K562 (cell line): ENCODE measurements around the gene SYNGR3. TPM values are rescaled to one million over a fixed set of nuclear protein-coding genes. Genes with fewer than 3 reads are reported as not detected.

ENCODE experiments used
- ATF7 ChIP-seq: fragments of 450-650 bp; IDR thresholded peaks from 2 replicates; pipeline ENCODE4 v1.7.1; 2014; ENCODE audit warnings: mild to moderate bottlenecking, moderate library complexity
- E2F5 ChIP-seq: sonication (generic); formaldehyde crosslinking; IDR thresholded peaks from 2 replicates; pipeline ENCODE4 v1.8.0; 2022; ENCODE audit warnings: mild to moderate bottlenecking, missing genetic modification reagents
- ETV6 ChIP-seq, 3 experiments: fragments of 150-350 bp in 1 of 3; sonication (generic) in 1 of 3; formaldehyde crosslinking in 1 of 3; IDR thresholded peaks; 2 replicates each; pipeline versions ENCODE4 v1.6.1 to v1.8.0; 2014 to 2022; ENCODE audit warnings: borderline replicate concordance in 2 of 3, low read depth in 2 of 3, antibody characterized with exemption in 1 of 3, low read length in 1 of 3, mild to moderate bottlenecking in 1 of 3, missing genetic modification reagents in 1 of 3
- FOXK1 ChIP-seq: sonication (generic); formaldehyde crosslinking; IDR thresholded peaks from 2 replicates; pipeline ENCODE4 v1.8.0; 2022; ENCODE audit warnings: missing genetic modification reagents, mild to moderate bottlenecking, borderline replicate concordance
- MEF2D ChIP-seq: conservative IDR thresholded peaks from 2 replicates; pipeline ENCODE4 v1.6.1; 2016; ENCODE audit warnings: low read depth, missing genetic modification characterization, missing compliant biosample characterization
- PHF20 ChIP-seq: fragments of 450-650 bp; IDR thresholded peaks from 2 replicates; pipeline ENCODE4 v1.6.1; 2018; ENCODE audit not compliant: partially characterized antibody
- PML ChIP-seq: IDR thresholded peaks from 2 replicates; pipeline ENCODE4 v1.6.1; 2012; ENCODE audit warnings: low read length, inconsistent platforms
- RBM25 ChIP-seq: fragments of 200-400 bp; formaldehyde crosslinking; IDR thresholded peaks from 2 replicates; pipeline ENCODE4 v1.6.1; 2018; ENCODE audit warnings: low read length, low read depth, moderate library complexity; ENCODE audit not compliant: severe bottlenecking
- TAF7 ChIP-seq: fragments of 450-650 bp; IDR thresholded peaks from 2 replicates; pipeline ENCODE4 v1.6.1; 2016; ENCODE audit warnings: missing genetic modification characterization, missing compliant biosample characterization
- ZEB2 ChIP-seq: fragments of 450-650 bp; IDR thresholded peaks from 2 replicates; pipeline ENCODE4 v1.6.1; 2016
- ZFP30 ChIP-seq: fragments of 250-450 bp; sonication (Bioruptor Pico); IDR thresholded peaks from 2 replicates; pipeline ENCODE4 v1.8.0; 2022; ENCODE audit warnings: moderate library complexity, mild to moderate bottlenecking, inconsistent platforms, borderline replicate concordance
- ZNF644 ChIP-seq: fragments of 200-800 bp; sonication (Bioruptor generic); IDR thresholded peaks from 2 replicates; pipeline ENCODE4 v1.6.1; 2016; ENCODE audit warnings: low read depth, missing genetic modification characterization, missing compliant biosample characterization
- ZNF79 ChIP-seq: fragments of 250-450 bp; sonication (Bioruptor Pico); IDR thresholded peaks from 2 replicates; pipeline ENCODE4 v1.4.0; 2020; ENCODE audit warnings: low read depth, mild to moderate bottlenecking, moderate library complexity
- polyA plus RNA-seq, 8 experiments: library from polyadenylated mRNA; depleted of rRNA in 4 of 8; stranded (reverse) in 5 of 8; unstranded in 3 of 8; fragments of >200 nt; fragmentation: Nextera tagmentation in 2 of 8; fragmentation: Illumina TruSeq in 1 of 8; extraction: Ambion mirVana in 2 of 8; extraction: Trizol in 1 of 8; gene quantifications; 2 replicates each; pipeline versions ENCODE4 v1.2.1 to v1.2.3, GENCODE V29; 2011 to 2014; ENCODE audit warnings: inconsistent platforms in 1 of 8, missing spikeins in 1 of 8
- total RNA-seq, 7 experiments: library from RNA; depleted of rRNA in 6 of 7; stranded (reverse); fragments of >200 nt in 6 of 7; fragmentation: Illumina TruSeq in 2 of 7; extraction: Trizol in 2 of 7; gene quantifications; 2 replicates each; pipeline versions ENCODE4 v1.2.1 to v1.2.3, GENCODE V29; 2011 to 2021; ENCODE audit warnings: low replicate concordance in 1 of 7
- TF ChIP-seq, protein P1 (sequence below): fragments of 250-450 bp; sonication (Bioruptor Pico); IDR thresholded peaks from 2 replicates; pipeline ENCODE4 v1.4.0; 2020; ENCODE audit warnings: mild to moderate bottlenecking, moderate library complexity

SYNGR3 gene
- total and polyA plus RNA-seq, 9 of the 15 experiments (the other 6 are each of a cell fraction or from before 2014, with no cell fraction given) = 3.7 to 69.2 (median 36.3) TPM

DNA sequence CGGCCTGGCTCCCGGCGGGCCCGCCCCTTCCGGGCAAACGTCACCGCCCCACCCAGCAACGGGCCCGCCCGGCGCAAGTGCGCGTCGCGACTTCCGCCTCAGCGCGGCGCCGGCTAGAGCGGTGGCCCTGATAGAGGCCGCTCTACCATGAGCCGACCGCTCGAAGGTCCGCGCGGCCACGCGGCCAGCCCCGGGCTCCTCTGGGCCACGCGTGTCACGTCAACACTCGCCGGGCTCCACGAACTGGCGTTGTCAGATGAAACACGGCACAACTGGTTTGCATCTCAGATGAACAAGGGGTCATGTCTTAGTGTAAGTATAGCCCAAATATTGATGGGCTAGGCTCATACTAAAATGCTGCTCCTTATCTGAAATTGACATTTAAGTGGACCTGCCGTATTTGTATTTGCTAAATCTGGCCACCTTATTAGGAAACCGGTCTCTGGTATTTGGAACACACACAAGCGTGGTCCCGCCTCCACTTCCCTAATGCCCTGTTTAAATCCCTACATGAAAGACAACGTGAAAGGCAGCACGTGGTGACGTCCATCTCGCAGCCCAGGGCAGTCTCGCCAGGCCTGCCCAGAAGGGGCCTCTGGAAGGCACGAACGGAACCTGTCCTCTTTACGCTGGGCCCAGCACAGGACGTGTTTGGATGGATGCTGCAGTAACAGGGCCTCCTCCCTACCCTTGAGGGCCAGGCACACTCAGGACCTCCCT lies 20.2 kb downstream of the SYNGR3 start, which contains the start of gene ZNF598 (continued):
- TF ChIP-seq ZEB2 (peak; percentile 10; the same call in 1 of the 2 replicates), TAF7 (tag) (no peak; the same call in 1 of the 2 replicates), E2F5 (CRISPR knock-in tag) (peak; percentile 10; the same call in 1 of the 2 replicates), ZNF644 (tag) (0 out of 2 replicates have a peak, but pooled peaks have one; percentile 54), FOXK1 (CRISPR knock-in tag) (peak; percentile 94; the same call in 1 of the 2 replicates), ZNF79 (CRISPR knock-in tag) (no peak), MEF2D (tag) (no peak), PML (peak; percentile 78), RBM25 (no peak), PHF20 (peak; percentile 88), ATF7 (peak; percentile 85), ZFP30 (no peak), ETV6 (IDR thresholded peaks at IDR 0.05; ENCODE audit: borderline replicate concordance in 1 of 2, low read depth in 2 of 2, low read length in 1 of 2) (no peak), ETV6 (CRISPR knock-in tag; IDR thresholded peaks at IDR 0.05; ENCODE audit: borderline replicate concordance) (no peak; the same call in 1 of the 2 replicates)
- TF ChIP-seq, protein P1, sequence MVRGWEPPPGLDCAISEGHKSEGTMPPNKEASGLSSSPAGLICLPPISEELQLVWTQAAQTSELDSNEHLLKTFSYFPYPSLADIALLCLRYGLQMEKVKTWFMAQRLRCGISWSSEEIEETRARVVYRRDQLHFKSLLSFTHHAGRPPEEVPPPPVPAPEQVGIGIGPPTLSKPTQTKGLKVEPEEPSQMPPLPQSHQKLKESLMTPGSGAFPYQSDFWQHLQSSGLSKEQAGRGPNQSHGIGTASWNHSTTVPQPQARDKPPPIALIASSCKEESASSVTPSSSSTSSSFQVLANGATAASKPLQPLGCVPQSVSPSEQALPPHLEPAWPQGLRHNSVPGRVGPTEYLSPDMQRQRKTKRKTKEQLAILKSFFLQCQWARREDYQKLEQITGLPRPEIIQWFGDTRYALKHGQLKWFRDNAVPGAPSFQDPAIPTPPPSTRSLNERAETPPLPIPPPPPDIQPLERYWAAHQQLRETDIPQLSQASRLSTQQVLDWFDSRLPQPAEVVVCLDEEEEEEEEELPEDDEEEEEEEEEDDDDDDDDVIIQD (CRISPR knock-in tag) = no peak
